ENCODE data around the gene SNX20. TPM values are rescaled to one million over a fixed set of nuclear protein-coding genes. Genes with fewer than 3 reads are reported as not detected.

The SNX20 gene
- total RNA-seq, 1 experiment from 2014 or later: not detected

GRCh38 chr16:50718761-50719400 is 37.8 kb upstream of the SNX20 start:
- no peak for TF ChIP-seq CTCF (IDR thresholded peaks at IDR 0.05; ENCODE audit: unreplicated experiment)
- Mint-ChIP-seq H3K9me3 (ENCODE audit: unreplicated experiment) (no peaks in the 10 kb centered on the region), H3K27me3 (ENCODE audit: insufficient read depth, unreplicated experiment) (no peaks in the 10 kb centered on the region), H3K27ac (ENCODE audit: low read depth, unreplicated experiment) (no peak overlapping the region), H3K4me1 (ENCODE audit: insufficient read depth, unreplicated experiment) (peaks cover 6% of the 10 kb centered on the region), H3K4me3 (ENCODE audit: unreplicated experiment) (no peak overlapping the region), H3K36me3 (ENCODE audit: insufficient read depth, unreplicated experiment) (no peaks in the 10 kb centered on the region)
- CTCF ChIA-PET: interaction anchor here (0.8 to 1.0 kb wide), 3 partner anchors 9 to 26 kb away, joined by 3 to 4 read pairs (median 3); no protein-coding TSS in a partner anchor
- no TSS peak for BruUV-seq (replicated peaks)
- intact Hi-C loops (cut with micrococcal nuclease): no loop called here
- POLR2A ChIA-PET: interaction anchor here (0.5 to 1.9 kb wide), 4 partner anchors 16 to 23 kb away, joined by 3 to 6 read pairs (median 4); partner anchors contain the start of gene CYLD
- DNase-seq (ENCODE audit: unreplicated experiment): no peak

- no peak for DNase-seq (ENCODE audit: unreplicated experiment)
- H3K27ac Mint-ChIP-seq (ENCODE audit: low read depth, unreplicated experiment): no peak overlapping the region
- CTCF ChIA-PET: interaction anchor here (0.8 to 1.0 kb wide), 2 partner anchors 11 to 26 kb away, joined by 3 read pairs; no protein-coding TSS in a partner anchor
- no TSS peak for BruUV-seq (replicated peaks)
- POLR2A ChIA-PET: interaction anchor here (1.1 to 1.9 kb wide), 3 partner anchors 15 to 23 kb away, joined by 3 to 6 read pairs (median 4); partner anchors contain the start of gene CYLD
- H3K36me3 Mint-ChIP-seq (ENCODE audit: insufficient read depth, unreplicated experiment): no peaks in the 10 kb centered on the region
- no peak for TF ChIP-seq CTCF (IDR thresholded peaks at IDR 0.05; ENCODE audit: unreplicated experiment)
- H3K4me1 Mint-ChIP-seq (ENCODE audit: insufficient read depth, unreplicated experiment): peaks cover 6% of the 10 kb centered on the region
- H3K9me3 Mint-ChIP-seq (ENCODE audit: unreplicated experiment): no peaks in the 10 kb centered on the region
- intact Hi-C loops (cut with micrococcal nuclease): no loop called here
- no peak overlapping the region for H3K4me3 Mint-ChIP-seq (ENCODE audit: unreplicated experiment)
- no peaks in the 10 kb centered on the region for H3K27me3 Mint-ChIP-seq (ENCODE audit: insufficient read depth, unreplicated experiment)
These were observed 37.1 kb upstream of the SNX20 start for GRCh38 chr16:50718061-50718760.

- Mint-ChIP-seq H3K4me3 (ENCODE audit: unreplicated experiment) (no peak overlapping the region), H3K27ac (ENCODE audit: low read depth, unreplicated experiment) (no peak overlapping the region), H3K36me3 (ENCODE audit: insufficient read depth, unreplicated experiment) (no peaks in the 10 kb centered on the region), H3K27me3 (ENCODE audit: insufficient read depth, unreplicated experiment) (no peaks in the 10 kb centered on the region), H3K4me1 (ENCODE audit: insufficient read depth, unreplicated experiment) (peaks cover 6% of the 10 kb centered on the region), H3K9me3 (ENCODE audit: unreplicated experiment) (no peaks in the 10 kb centered on the region)
- POLR2A ChIA-PET: interaction anchor here (1.0 to 1.9 kb wide), 2 partner anchors 19 to 21 kb away, joined by 3 to 6 read pairs; no protein-coding TSS in a partner anchor
- CTCF ChIA-PET: no interaction called here
- BruUV-seq (replicated peaks): no TSS peak
- intact Hi-C loops (cut with micrococcal nuclease): no loop called here
- TF ChIP-seq CTCF (IDR thresholded peaks at IDR 0.05; ENCODE audit: unreplicated experiment): no peak
- DNase-seq (ENCODE audit: unreplicated experiment): no peak
These were observed 36.4 kb upstream of the SNX20 start for GRCh38 chr16:50717494-50717893.

GRCh38 chr16:50717091-50717490 is 36.0 kb upstream of the SNX20 start:
- Mint-ChIP-seq H3K4me3 (ENCODE audit: unreplicated experiment) (no peak overlapping the region), H3K27me3 (ENCODE audit: insufficient read depth, unreplicated experiment) (no peaks in the 10 kb centered on the region), H3K36me3 (ENCODE audit: insufficient read depth, unreplicated experiment) (no peaks in the 10 kb centered on the region), H3K27ac (ENCODE audit: low read depth, unreplicated experiment) (no peak overlapping the region), H3K4me1 (ENCODE audit: insufficient read depth, unreplicated experiment) (peaks cover 6% of the 10 kb centered on the region), H3K9me3 (ENCODE audit: unreplicated experiment) (no peaks in the 10 kb centered on the region)
- ChIA-PET POLR2A (interaction anchor here (1.0 to 1.9 kb wide), 3 partner anchors 14 to 20 kb away, joined by 3 to 6 read pairs (median 3); no protein-coding TSS in a partner anchor), CTCF (interaction anchor here (1.4 kb wide), 1 partner anchor 30 kb away, joined by 5 read pairs; no protein-coding TSS in a partner anchor)
- DNase-seq (ENCODE audit: unreplicated experiment): no peak
- intact Hi-C loops (cut with micrococcal nuclease): no loop called here
- no TSS peak for BruUV-seq (replicated peaks)
- no peak for TF ChIP-seq CTCF (IDR thresholded peaks at IDR 0.05; ENCODE audit: unreplicated experiment)
